GM23338 (cell line): ENCODE data around the gene SIRPA. TPM values are rescaled to one million over a fixed set of nuclear protein-coding genes. Genes with fewer than 3 reads are reported as not detected.

Experiments used
- ATAC-seq: fragments of 200-7000 bp; cut with Tn5 transposase; 3 replicates; pipeline ENCODE4 v1.9.1; 2020
- DNase-seq: peaks from one replicate; pipeline ENCODE4 v3.0.0-alpha.2; 2015; ENCODE audit warnings: low spot score
- H2AFZ ChIP-seq: fragments of 200-600 bp; sonication (generic); 2 replicates; pipeline ENCODE4 v1.8.0; 2016; ENCODE audit warnings: antibody characterized with exemption, mild to moderate bottlenecking, moderate library complexity
- H3F3A ChIP-seq: fragments of 200-600 bp; sonication (generic); replicated peaks from 2 replicates; pipeline ENCODE4 v1.8.0; 2017; ENCODE audit warnings: antibody characterized with exemption, mixed run types, low read depth
- H3K27ac ChIP-seq: fragments of 200-600 bp; sonication (generic); 2 replicates; pipeline ENCODE4 v1.6.1; 2016; ENCODE audit warnings: low read depth
- H3K27me3 ChIP-seq: fragments of 200-600 bp; sonication (generic); 2 replicates; pipeline ENCODE4 v1.8.0; 2016; ENCODE audit warnings: mild to moderate bottlenecking, mixed run types, moderate library complexity; ENCODE audit not compliant: insufficient read depth
- H3K36me3 ChIP-seq: fragments of 200-600 bp; sonication (generic); 2 replicates; pipeline ENCODE4 v1.8.0; 2016; ENCODE audit warnings: mild to moderate bottlenecking; ENCODE audit not compliant: insufficient read depth
- H3K4me1 ChIP-seq: fragments of 200-600 bp; sonication (generic); 2 replicates; pipeline ENCODE4 v1.8.0; 2016; ENCODE audit warnings: mild to moderate bottlenecking, moderate library complexity; ENCODE audit not compliant: insufficient read depth
- H3K4me2 ChIP-seq: fragments of 200-600 bp; sonication (generic); 2 replicates; pipeline ENCODE4 v1.7.1; 2017; ENCODE audit warnings: mixed run types
- H3K4me3 ChIP-seq: fragments of 200-600 bp; sonication (generic); 2 replicates; pipeline ENCODE4 v1.6.1; 2016; ENCODE audit warnings: mixed run types
- H3K79me2 ChIP-seq: fragments of 200-600 bp; sonication (generic); replicated peaks from 2 replicates; pipeline ENCODE4 v1.8.0; 2017; ENCODE audit warnings: mild to moderate bottlenecking; ENCODE audit not compliant: insufficient read depth
- H3K9me2 ChIP-seq: fragments of 200-600 bp; sonication (generic); 2 replicates; pipeline ENCODE4 v1.8.0; 2017; ENCODE audit not compliant: insufficient read depth
- H4K20me1 ChIP-seq: fragments of 200-600 bp; sonication (generic); replicated peaks from 2 replicates; pipeline ENCODE4 v1.8.0; 2017; ENCODE audit warnings: mild to moderate bottlenecking; ENCODE audit not compliant: insufficient read depth
- H3K27ac Mint-ChIP-seq: 2 replicates; pipeline ENCODE4 v1.8.0; 2020; ENCODE audit warnings: inconsistent platforms, mild to moderate bottlenecking, moderate library complexity, mixed read lengths
- H3K27me3 Mint-ChIP-seq: 3 replicates; pipeline ENCODE4 v1.8.0; 2022; ENCODE audit warnings: low read depth, mild to moderate bottlenecking, moderate library complexity, mixed read lengths, inconsistent platforms; ENCODE audit not compliant: insufficient read depth, poor library complexity
- H3K36me3 Mint-ChIP-seq: 3 replicates; pipeline ENCODE4 v1.8.0; 2021; ENCODE audit warnings: low read depth, mild to moderate bottlenecking, inconsistent platforms, moderate library complexity, mixed read lengths
- H3K4me1 Mint-ChIP-seq: 3 replicates; pipeline ENCODE4 v1.8.0; 2020; ENCODE audit warnings: mild to moderate bottlenecking, inconsistent platforms, mixed read lengths
- H3K4me3 Mint-ChIP-seq: 3 replicates; pipeline ENCODE4 v1.8.0; 2021; ENCODE audit warnings: moderate library complexity, mild to moderate bottlenecking, inconsistent platforms, mixed read lengths
- H3K9me3 Mint-ChIP-seq: 3 replicates; pipeline ENCODE4 v1.8.0; 2020; ENCODE audit warnings: moderate library complexity, mild to moderate bottlenecking, inconsistent platforms, mixed read lengths
- CREB1 ChIP-seq: fragments of 250-450 bp; sonication (Bioruptor Pico); IDR thresholded peaks from 2 replicates; pipeline ENCODE4 v1.5.0; 2020; ENCODE audit warnings: low read depth, mild to moderate bottlenecking, moderate library complexity
- CTCF ChIP-seq, 2 experiments: fragments of 200-600 bp in 1 of 2; sonication (generic) in 1 of 2; conservative IDR thresholded peaks; 2 replicates each; pipeline versions ENCODE4 v1.5.1 to v1.6.1; 2016 to 2017; ENCODE audit warnings: antibody characterized with exemption in 2 of 2, low read depth in 2 of 2, mild to moderate bottlenecking in 2 of 2, moderate library complexity in 1 of 2
- EZH2 ChIP-seq: fragments of 200-600 bp; sonication (generic); IDR thresholded peaks from one replicate; pipeline ENCODE4 v1.8.0; 2017; ENCODE audit warnings: antibody characterized with exemption, mild to moderate bottlenecking, low read depth; ENCODE audit not compliant: unreplicated experiment
- EZH2phosphoT487 ChIP-seq: fragments of 200-600 bp; sonication (generic); IDR thresholded peaks from one replicate; pipeline ENCODE4 v1.8.1; 2018; ENCODE audit warnings: antibody characterized with exemption; ENCODE audit not compliant: unreplicated experiment
- JUNB ChIP-seq: IDR thresholded peaks from one replicate; pipeline ENCODE4 v1.6.1; 2016; ENCODE audit warnings: antibody characterized with exemption; ENCODE audit not compliant: unreplicated experiment
- NANOG ChIP-seq: IDR thresholded peaks from 2 replicates; pipeline ENCODE4 v1.6.1; 2016; ENCODE audit warnings: antibody characterized with exemption, borderline replicate concordance
- POLR2AphosphoS5 ChIP-seq: IDR thresholded peaks from 2 replicates; pipeline ENCODE4 v1.6.1; 2016; ENCODE audit warnings: antibody characterized with exemption, low read depth
- STAT1 ChIP-seq: IDR thresholded peaks from one replicate; pipeline ENCODE4 v1.6.1; 2016; ENCODE audit warnings: antibody characterized with exemption; ENCODE audit not compliant: unreplicated experiment
- ZNF114 ChIP-seq: fragments of 250-450 bp; sonication (Bioruptor Pico); IDR thresholded peaks from 2 replicates; pipeline ENCODE4 v1.5.0; 2020; ENCODE audit warnings: mild to moderate bottlenecking, moderate library complexity
- ZNF331 ChIP-seq: fragments of 250-450 bp; sonication (Bioruptor Pico); IDR thresholded peaks from 2 replicates; pipeline ENCODE4 v1.5.0; 2020; ENCODE audit warnings: low read depth, mild to moderate bottlenecking, moderate library complexity
- polyA plus RNA-seq: library from polyadenylated mRNA; unstranded; fragments of >200 nt; fragmentation: Nextera tagmentation; extraction: Ambion mirVana; gene quantifications from 2 replicates; pipeline ENCODE4 v1.2.1, GENCODE V29; 2016
- total RNA-seq: library from RNA; depleted of rRNA; stranded (reverse); fragments of >200 nt; shearing (Covaris generic); gene quantifications from 2 replicates; pipeline ENCODE4 v1.2.3, GENCODE V29; 2014
- TF ChIP-seq, protein P1 (sequence below): IDR thresholded peaks from one replicate; pipeline ENCODE4 v1.6.1; 2018; ENCODE audit warnings: antibody characterized with exemption; ENCODE audit not compliant: unreplicated experiment

The SIRPA gene
- total and polyA plus RNA-seq, 2 experiments from 2014 or later: 1.2 to 2.9 TPM

DNA sequence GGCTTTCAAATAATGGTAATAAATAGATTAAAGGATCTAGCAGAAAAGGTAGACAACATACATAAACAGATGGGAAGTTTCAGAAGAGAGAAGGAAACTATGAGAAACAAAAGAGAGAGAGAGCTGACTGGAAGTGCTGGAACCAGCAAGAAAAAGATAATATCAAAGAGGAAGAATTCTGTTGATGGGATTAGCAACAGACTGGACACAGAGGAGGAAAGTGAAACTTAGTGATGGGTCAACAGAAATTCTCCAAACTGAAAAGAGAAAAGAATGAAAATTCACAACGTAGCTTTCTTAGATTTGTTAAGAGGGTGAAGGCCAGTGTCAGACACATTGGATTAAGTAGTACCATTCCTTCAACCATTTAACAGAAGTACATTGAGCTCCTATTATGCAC, 48.3 kb upstream of the SIRPA start (continued):
- TF ChIP-seq CTCF (conservative IDR thresholded peaks at IDR 0.05; ENCODE audit: low read depth in 2 of 2) (no peak), JUNB (no peak), STAT1 (no peak)

GRCh38 chr20:1847780-1848179, 47.4 kb upstream of the SIRPA start:
- ATAC-seq: no peak
- no peak overlapping the region for H3K27ac Mint-ChIP-seq
- H3K27ac ChIP-seq: no peak overlapping the region
- TF ChIP-seq, protein P1, sequence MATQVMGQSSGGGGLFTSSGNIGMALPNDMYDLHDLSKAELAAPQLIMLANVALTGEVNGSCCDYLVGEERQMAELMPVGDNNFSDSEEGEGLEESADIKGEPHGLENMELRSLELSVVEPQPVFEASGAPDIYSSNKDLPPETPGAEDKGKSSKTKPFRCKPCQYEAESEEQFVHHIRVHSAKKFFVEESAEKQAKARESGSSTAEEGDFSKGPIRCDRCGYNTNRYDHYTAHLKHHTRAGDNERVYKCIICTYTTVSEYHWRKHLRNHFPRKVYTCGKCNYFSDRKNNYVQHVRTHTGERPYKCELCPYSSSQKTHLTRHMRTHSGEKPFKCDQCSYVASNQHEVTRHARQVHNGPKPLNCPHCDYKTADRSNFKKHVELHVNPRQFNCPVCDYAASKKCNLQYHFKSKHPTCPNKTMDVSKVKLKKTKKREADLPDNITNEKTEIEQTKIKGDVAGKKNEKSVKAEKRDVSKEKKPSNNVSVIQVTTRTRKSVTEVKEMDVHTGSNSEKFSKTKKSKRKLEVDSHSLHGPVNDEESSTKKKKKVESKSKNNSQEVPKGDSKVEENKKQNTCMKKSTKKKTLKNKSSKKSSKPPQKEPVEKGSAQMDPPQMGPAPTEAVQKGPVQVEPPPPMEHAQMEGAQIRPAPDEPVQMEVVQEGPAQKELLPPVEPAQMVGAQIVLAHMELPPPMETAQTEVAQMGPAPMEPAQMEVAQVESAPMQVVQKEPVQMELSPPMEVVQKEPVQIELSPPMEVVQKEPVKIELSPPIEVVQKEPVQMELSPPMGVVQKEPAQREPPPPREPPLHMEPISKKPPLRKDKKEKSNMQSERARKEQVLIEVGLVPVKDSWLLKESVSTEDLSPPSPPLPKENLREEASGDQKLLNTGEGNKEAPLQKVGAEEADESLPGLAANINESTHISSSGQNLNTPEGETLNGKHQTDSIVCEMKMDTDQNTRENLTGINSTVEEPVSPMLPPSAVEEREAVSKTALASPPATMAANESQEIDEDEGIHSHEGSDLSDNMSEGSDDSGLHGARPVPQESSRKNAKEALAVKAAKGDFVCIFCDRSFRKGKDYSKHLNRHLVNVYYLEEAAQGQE: no peak
- no peak for TF ChIP-seq CTCF (conservative IDR thresholded peaks at IDR 0.05; ENCODE audit: low read depth in 2 of 2)
- TF ChIP-seq POLR2AphosphoS5: no peak
- no peak for TF ChIP-seq JUNB
- no peak for TF ChIP-seq EZH2
- no peak for TF ChIP-seq EZH2phosphoT487
- TF ChIP-seq NANOG: no peak
- TF ChIP-seq ZNF114 (CRISPR knock-in tag): no peak
- no peak for TF ChIP-seq STAT1
- no peak for TF ChIP-seq ZNF331 (CRISPR knock-in tag)
- TF ChIP-seq CREB1 (CRISPR knock-in tag): no peak

More at GRCh38 chr20:1847780-1848179, 47.4 kb upstream of the SIRPA start:
- H2AFZ ChIP-seq: no peak overlapping the region
- H3K36me3 ChIP-seq: no peaks in the 10 kb centered on the region; the same call in 1 of the 2 replicates
- Mint-ChIP-seq H3K4me3 (no peak overlapping the region; the same call in 2 of the 3 replicates), H3K4me1 (peaks cover 10% of the 10 kb centered on the region), H3K27me3 (peaks cover 8% of the 10 kb centered on the region), H3K9me3 (no peaks in the 10 kb centered on the region; the same call in 2 of the 3 replicates), H3K36me3 (no peaks in the 10 kb centered on the region; the same call in 2 of the 3 replicates)
- H3K4me1 ChIP-seq: 0 out of 2 replicates have a peak, but pooled peaks cover 1% of the 10 kb centered on the region
- no peak overlapping the region for H3K4me3 ChIP-seq
- H3K9me2 ChIP-seq: no peaks in the 10 kb centered on the region
- H4K20me1 ChIP-seq: no peaks in the 10 kb centered on the region
- no peak for DNase-seq
- H3K27me3 ChIP-seq: no peaks in the 10 kb centered on the region
- H3K4me2 ChIP-seq: no peak overlapping the region
- no peaks in the 10 kb centered on the region for H3F3A ChIP-seq
- no peaks in the 10 kb centered on the region for H3K79me2 ChIP-seq
